Right lobe of liver (tissue), 6 donors: Measurements from ENCODE around the gene TCN1. TPM values are rescaled to one million over a fixed set of nuclear protein-coding genes. Genes with fewer than 3 reads are reported as not detected.

Experiments used
- ATAC-seq, 4 donors: fragments of 200-7000 bp; cut with Tn5 transposase; one replicate each; pipeline ENCODE4 v1.9.1; 2020; ENCODE audit warnings: mild to moderate bottlenecking in 4 of 4, moderate library complexity in 4 of 4
- DNase-seq, 3 donors: peaks; one replicate each; pipeline ENCODE4 v3.0.0-alpha.2; 2020
- H3K27ac ChIP-seq, 3 donors: fragments of 200-600 bp; one replicate each; pipeline ENCODE4 v1.8.0; 2022
- H3K27me3 ChIP-seq, 2 donors: fragments of 200-600 bp; one replicate each; pipeline ENCODE4 v1.8.0; 2022
- H3K36me3 ChIP-seq, 4 donors: fragments of 200-600 bp; sonication (generic) in 1 of 4; one replicate each; pipeline versions ENCODE4 v1.5.1 to v1.8.0; 2017 to 2022; ENCODE audit warnings: control low read depth in 1 of 4
- H3K4me1 ChIP-seq, 4 donors: fragments of 200-600 bp; sonication (generic) in 1 of 4; one replicate each; pipeline versions ENCODE4 v1.5.1 to v1.8.0; 2017 to 2022; ENCODE audit warnings: control low read depth in 1 of 4
- H3K4me3 ChIP-seq, 3 donors: fragments of 200-600 bp; one replicate each; pipeline ENCODE4 v1.8.0; 2022
- H3K9me3 ChIP-seq, 4 donors: fragments of 200-600 bp; sonication (generic) in 1 of 4; one replicate each; pipeline versions ENCODE4 v1.5.1 to v1.8.0; 2017 to 2022; ENCODE audit warnings: control low read depth in 1 of 4
- CTCF ChIP-seq, 4 donors: fragments of 200-600 bp in 3 of 4; fragments of 450-650 bp in 1 of 4; IDR thresholded peaks; one replicate each; pipeline versions ENCODE4 v1.5.1 to v1.8.0; 2016 to 2022; ENCODE audit warnings: antibody characterized with exemption in 4 of 4, mild to moderate bottlenecking in 2 of 4
- POLR2A ChIP-seq: fragments of 450-650 bp; IDR thresholded peaks from one replicate; pipeline ENCODE4 v1.6.1; 2017; ENCODE audit warnings: antibody characterized with exemption, mild to moderate bottlenecking
- WGBS: methylation state at CpG from one replicate; pipeline ENCODE4 v1.1.6; 2018; ENCODE audit warnings: low coverage, low lambda C conversion rate; ENCODE audit not compliant: insufficient coverage; ENCODE audit errors: missing lambda C conversion rate; 5-methylcytosine and 5-hydroxymethylcytosine counted together
- intact Hi-C, 2 donors: fragments of 100-400 bp; cut with DNase I; formaldehyde crosslinking; loops; one replicate each; pipeline versions ENCODE4 v1.11.2 to v1.14.1; 2022
- total RNA-seq, 6 experiments: library from RNA; depleted of rRNA in 2 of 6; stranded (reverse); fragments of >200 nt in 2 of 6; fragmentation: NEBNext Ultra II Directional in 3 of 6; extraction: Animal tissue kit (Norgen Biotek cat#: 25700) in 3 of 6; gene quantifications; one replicate each; pipeline versions ENCODE4 v1.1.0 to v1.2.4, GENCODE V29; 2016 to 2023
- donor health status: DM: no; HTN: yes; CAD: no.
- donor health status: DM: no; HTN: no; CAD: no.
- donor health status: DM: no; HTN: no; CAD: no.
- donor health status: DM: no; HTN: yes; CAD: no.
- donor health status: DM: no; HTN: yes; CAD: no.

Gene TCN1
- total RNA-seq, 6 experiments from 2014 or later: 0.55 to 0.62 TPM; not detected in 4

- no peak overlapping the region for H3K4me3 ChIP-seq
- 50% methylated on average over 1 of the region's 1 CpG for WGBS
- peaks cover 0 to 7% (median 0%) of the 10 kb centered on the region in 4 donors for H3K4me1 ChIP-seq
- intact Hi-C loops: no loop called here
- no peaks in the 10 kb centered on the region for H3K27me3 ChIP-seq
- TF ChIP-seq CTCF (IDR thresholded peaks at IDR 0.05) (no peak), POLR2A (no peak)
- H3K36me3 ChIP-seq: peaks cover 0 to 20% (median 13%) of the 10 kb centered on the region in 4 donors
- DNase-seq: no peak
- ATAC-seq: peak in 2 of 4 donors; percentile 10 to 50
- H3K27ac ChIP-seq: no peak overlapping the region
- no peaks in the 10 kb centered on the region for H3K9me3 ChIP-seq
Measured at GRCh38 chr11:59807047-59807610, 59.2 kb downstream of the TCN1 start.

DNA sequence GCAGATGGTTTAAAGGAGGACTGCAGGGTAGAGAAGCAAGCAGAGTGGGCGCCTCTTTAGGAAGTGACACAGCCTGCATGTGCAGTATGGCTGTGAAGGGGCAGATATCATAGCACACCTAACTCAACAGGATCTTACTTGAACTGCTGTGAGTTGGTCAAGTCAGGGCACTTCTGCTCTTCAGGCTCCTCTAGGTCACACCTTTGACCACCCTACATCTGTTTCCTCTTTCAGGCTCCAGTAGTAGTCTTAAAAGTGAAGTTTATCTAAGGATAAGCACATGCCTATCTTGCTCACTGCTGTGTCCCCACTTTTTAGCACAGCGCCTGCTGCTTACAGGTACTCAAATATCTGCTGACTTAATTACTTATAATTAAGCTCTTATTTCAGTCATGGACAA, 62.2 kb downstream of the TCN1 start:
- TF ChIP-seq POLR2A: no peak
- TF ChIP-seq CTCF (IDR thresholded peaks at IDR 0.05): no peak
- WGBS: 81% methylated on average over 2 of the region's 2 CpGs
- Histone ChIP-seq H3K4me1 (no peaks in the 10 kb centered on the region), H3K9me3 (no peaks in the 10 kb centered on the region), H3K4me3 (no peak overlapping the region), H3K27ac (no peak overlapping the region), H3K36me3 (peaks cover 0 to 20% (median 13%) of the 10 kb centered on the region in 4 donors), H3K27me3 (no peaks in the 10 kb centered on the region)
- DNase-seq: no peak
- no peak for ATAC-seq
- intact Hi-C loops: loop anchor here (5.0 kb wide), 1 partner anchor 52 kb away; no protein-coding TSS in a partner anchor

Other genes starting within 250 kb of the TCN1 start
- 10 to 100 TPM; 13.8 to 27.6 (median 21.1) TPM for gene PATL1, start 197.4 kb downstream of the TCN1 start, total RNA-seq
- not detected for gene OR10V1, start 152.6 kb downstream of the TCN1 start, total RNA-seq
- 10 to 100 TPM in 3 of 6 experiments, 1 to 10 TPM in 3; 4.5 to 16.5 (median 8.6) TPM for gene STX3, start 111.1 kb downstream of the TCN1 start, total RNA-seq
- gene MRPL16, start 55.7 kb downstream of the TCN1 start, total RNA-seq: 10 to 100 TPM; 30.6 to 48.3 (median 37.3) TPM
- not detected for gene CBLIF, start 21.0 kb downstream of the TCN1 start, total RNA-seq
- not detected for gene OOSP3, start 12.3 kb upstream of the TCN1 start, total RNA-seq
- not detected for gene OOSP1, start 71.9 kb upstream of the TCN1 start, total RNA-seq
- not detected for gene OOSP4A, start 97.5 kb upstream of the TCN1 start, total RNA-seq
- gene OOSP4B, start 150.7 kb upstream of the TCN1 start, total RNA-seq: not detected
- gene OOSP2, start 173.9 kb upstream of the TCN1 start, total RNA-seq: not detected
- gene MS4A3, start 190.2 kb upstream of the TCN1 start, total RNA-seq: 1 to 10 TPM in 1 of 6 experiments, under 1 TPM in 2, not detected in 3; 0.48 to 1.2 (median 0.80) TPM
- under 1 TPM in 1 of 6 experiments, not detected in 5; 0.20 TPM for gene MS4A2, start 222.2 kb upstream of the TCN1 start, total RNA-seq